HG03442 (cell line): Measurements from ENCODE around the gene TEPSIN.
"Not testable (repeated sequence)": the region's sequence is repeated elsewhere in the genome, so short reads cannot be mapped to it uniquely, and the experiment has no call there.

Experiments used
- ATAC-seq: cut with Tn5 transposase; IDR thresholded peaks from one replicate; pipeline ENCODE4 v1.9.1; 2021; ENCODE audit warnings: mild to moderate bottlenecking, moderate library complexity; ENCODE audit not compliant: unreplicated experiment

The TEPSIN gene

GRCh38 chr17:81237591-81238489, 1.0 kb downstream of the TEPSIN start:
- no peak for ATAC-seq

- ATAC-seq = no peak
Observed at GRCh38 chr17:81236784-81237183, 2.1 kb downstream of the TEPSIN start.

- no peak for ATAC-seq
Observed at GRCh38 chr17:81235822-81236740, 2.8 kb downstream of the TEPSIN start.

GRCh38 chr17:81234940-81235821, 3.7 kb downstream of the TEPSIN start:
- ATAC-seq = no peak

- no peak for ATAC-seq
Observed at GRCh38 chr17:81234506-81234855, 4.4 kb downstream of the TEPSIN start.

GRCh38 chr17:81233811-81234505, 4.9 kb downstream of the TEPSIN start:
- no peak for ATAC-seq

GRCh38 chr17:81233316-81233715, 5.5 kb downstream of the TEPSIN start:
- ATAC-seq = no peak

- no peak for ATAC-seq
Observed at GRCh38 chr17:81232616-81233241, 6.1 kb downstream of the TEPSIN start.

GRCh38 chr17:81231766-81232581, 6.9 kb downstream of the TEPSIN start:
- ATAC-seq = no peak

GRCh38 chr17:81231121-81231645, 7.7 kb downstream of the TEPSIN start:
- ATAC-seq = no peak

- ATAC-seq = no peak
Observed at GRCh38 chr17:81230043-81230820, 8.6 kb downstream of the TEPSIN start.

- ATAC-seq = no peak
Observed at GRCh38 chr17:81229666-81229920, 9.3 kb downstream of the TEPSIN start.

GRCh38 chr17:81228834-81229665, 9.8 kb downstream of the TEPSIN start:
- no peak for ATAC-seq

GRCh38 chr17:81228420-81228819, 10.4 kb downstream of the TEPSIN start:
- no peak for ATAC-seq

- not testable (repeated sequence) for ATAC-seq
Observed at GRCh38 chr17:81227630-81228029, 11.2 kb downstream of the TEPSIN start.

- no peak for ATAC-seq
Observed at GRCh38 chr17:81223762-81224130, 15.1 kb downstream of the TEPSIN start.
